Endothelial cell of umbilical vein (primary cell): ENCODE measurements around the gene HOXB6. TPM values are rescaled to one million over a fixed set of nuclear protein-coding genes. Genes with fewer than 3 reads are reported as not detected.

Experiments
- BruUV-seq: library from RNA; stranded (reverse); fragments of 400-500 nt; replicated peaks from 2 replicates; lab custom pipeline; 2021; lab: Mats Ljungman, UMichigan
- CTCF ChIA-PET: fragments of 300-600, 350-600 bp; sonication (Branson Sonifier 250); formaldehyde crosslinking; loops from one replicate; lab custom pipeline; 2021; ENCODE audit warnings: antibody characterized with exemption, inconsistent platforms; lab: Charles Lee
- POLR2A ChIA-PET: fragments of 300-600, 350-600 bp; sonication (Branson Sonifier 250); formaldehyde crosslinking; loops from one replicate; lab custom pipeline; 2021; ENCODE audit warnings: antibody characterized with exemption, inconsistent platforms; lab: Charles Lee
- DNase-seq: peaks from one replicate; pipeline ENCODE4 v3.0.0-alpha.2; 2011; ENCODE audit warnings: low read depth, low spot score
- FAIRE-seq: peaks from 2 replicates; lab custom pipeline; 2011; peaks lifted over from hg19 to GRCh38; lab: Jason Lieb, UNC
- H2AFZ ChIP-seq: 2 replicates; pipeline ENCODE4 v1.6.0; 2012; ENCODE audit warnings: low read depth, low read length, control low read depth, inconsistent platforms
- H3K27ac ChIP-seq: 2 replicates; pipeline ENCODE4 v1.5.1; 2011; ENCODE audit warnings: low read depth, mild to moderate bottlenecking, control low read depth, low read length, moderate library complexity; ENCODE audit not compliant: insufficient read depth
- H3K27me3 ChIP-seq, 2 experiments: 2 replicates each; pipeline versions ENCODE4 v1.6.0 to v1.6.1; 2011; ENCODE audit warnings: low read length in 2 of 2, mixed read lengths in 1 of 2; ENCODE audit not compliant: control insufficient read depth in 2 of 2, insufficient read depth in 2 of 2
- H3K36me3 ChIP-seq, 2 experiments: 2 replicates in 1 of 2; 3 replicates in 1 of 2; pipeline ENCODE4 v1.5.1; 2011; ENCODE audit warnings: low read length in 2 of 2, mild to moderate bottlenecking in 1 of 2, moderate library complexity in 1 of 2; ENCODE audit not compliant: control insufficient read depth in 2 of 2, insufficient read depth in 2 of 2; ENCODE audit errors: extremely low read depth in 1 of 2
- H3K4me1 ChIP-seq: 3 replicates; pipeline ENCODE4 v1.5.1; 2011; ENCODE audit warnings: mild to moderate bottlenecking, low read length; ENCODE audit not compliant: control insufficient read depth, insufficient read depth; ENCODE audit errors: extremely low read depth
- H3K4me2 ChIP-seq: 2 replicates; pipeline ENCODE4 v1.6.1; 2011; ENCODE audit warnings: low read length, control low read depth, mixed read lengths; ENCODE audit not compliant: insufficient read depth
- H3K4me3 ChIP-seq, 3 experiments: fragments of 200-600 bp in 1 of 3; sonication (generic), shearing (Covaris generic) in 1 of 3; replicated peaks in 1 of 3; 2 replicates each; pipeline ENCODE4 v1.5.1; 2011 to 2016; ENCODE audit warnings: control low read depth in 3 of 3, low read length in 3 of 3, mild to moderate bottlenecking in 2 of 3, inconsistent platforms in 1 of 3, low read depth in 1 of 3, moderate library complexity in 1 of 3; ENCODE audit not compliant: insufficient read depth in 1 of 3
- H3K79me2 ChIP-seq: 2 replicates; pipeline ENCODE4 v1.6.0; 2012; ENCODE audit warnings: low read length, inconsistent platforms; ENCODE audit not compliant: control insufficient read depth, insufficient read depth
- H3K9ac ChIP-seq: replicated peaks from 2 replicates; pipeline ENCODE3; 2011; ENCODE audit warnings: low read length, control low read depth; ENCODE audit not compliant: insufficient read depth; ENCODE audit errors: extremely low read depth
- H3K9me1 ChIP-seq: replicated peaks from 3 replicates; pipeline ENCODE4 v1.6.0; 2011; ENCODE audit warnings: mild to moderate bottlenecking, low read length; ENCODE audit not compliant: control insufficient read depth, insufficient read depth; ENCODE audit errors: extremely low read depth
- H3K9me3 ChIP-seq: replicated peaks from 2 replicates; pipeline ENCODE4 v1.5.1; 2012; ENCODE audit warnings: low read length, inconsistent platforms; ENCODE audit not compliant: control insufficient read depth, insufficient read depth
- H4K20me1 ChIP-seq: replicated peaks from 2 replicates; pipeline ENCODE3; 2011; ENCODE audit warnings: mild to moderate bottlenecking, low read length; ENCODE audit not compliant: control insufficient read depth, insufficient read depth; ENCODE audit errors: extremely low read depth
- CTCF ChIP-seq, 2 donors: IDR thresholded peaks; 1 replicate in 1 of 2; 2 replicates in 1 of 2; pipeline ENCODE4 v1.5.1; 2011; ENCODE audit warnings: low read length in 2 of 2, mild to moderate bottlenecking in 2 of 2, moderate library complexity in 2 of 2, control low read depth in 1 of 2, inconsistent platforms in 1 of 2, low read depth in 1 of 2; ENCODE audit not compliant: insufficient read depth in 1 of 2; ENCODE audit errors: extremely low read depth in 1 of 2
- EZH2 ChIP-seq: IDR thresholded peaks from 2 replicates; pipeline ENCODE4 v1.6.1; 2012; ENCODE audit warnings: borderline replicate concordance, low read depth, mild to moderate bottlenecking, moderate library complexity, low read length, inconsistent platforms; ENCODE audit not compliant: severe bottlenecking
- POLR2A ChIP-seq: IDR thresholded peaks from 2 replicates; pipeline ENCODE4 v1.6.1; 2012; ENCODE audit warnings: low read depth, mild to moderate bottlenecking, control low read depth, low read length
- POLR2AphosphoS5 ChIP-seq: IDR thresholded peaks from 2 replicates; pipeline ENCODE4 v1.6.1; 2012; ENCODE audit warnings: low read depth, mild to moderate bottlenecking, control low read depth, low read length, moderate library complexity; ENCODE audit not compliant: insufficient read depth
- dilution Hi-C: fragments of 300-500 bp; cut with MboI; formaldehyde crosslinking; loops from one replicate; pipeline ENCODE4 v1.15.0; 2019; ENCODE audit warnings: low sequenced_read_pairs; ENCODE audit not compliant: extremely low pct_ligation_motif_present
- intact Hi-C: fragments of 100-400 bp; cut with micrococcal nuclease; formaldehyde crosslinking; loops from one replicate; pipeline ENCODE4 v1.10.0; 2022
- polyA plus RNA-seq, 4 experiments: library from polyadenylated mRNA; depleted of rRNA in 3 of 4; stranded (reverse) in 3 of 4; unstranded in 1 of 4; fragments of >200 nt; gene quantifications; 2 replicates each; pipeline versions ENCODE4 v1.2.1 to v1.2.3, GENCODE V29; 2011 to 2012; ENCODE audit warnings: missing spikeins in 1 of 4
- total RNA-seq: library from RNA; stranded (reverse); gene quantifications from 2 replicates; pipeline ENCODE4 v1.2.3, GENCODE V29; 2021

HOXB6 gene
- total and polyA plus RNA-seq, 2 donors (not counting 3 experiments of a cell fraction or from before 2014, with no cell fraction given): 8.8 to 24.0 TPM

GRCh38 chr17:48636177-48637018, 31.6 kb upstream of the HOXB6 start:
- TF ChIP-seq EZH2 (peak; percentile 53), CTCF (IDR thresholded peaks at IDR 0.05; ENCODE audit: extremely low read depth in 1 of 2, insufficient read depth in 1 of 2, low read depth in 1 of 2, low read length in 2 of 2) (peak; percentile 89 to 96), POLR2AphosphoS5 (peak; percentile 42), POLR2A (no peak)
- H3K36me3 ChIP-seq: no peaks in the 10 kb centered on the region
- intact Hi-C loops: loop anchor here (1.0 kb wide), 1 partner anchor 11 kb away; no protein-coding TSS in a partner anchor
- BruUV-seq: no TSS peak
- no peaks in the 10 kb centered on the region for H3K9me1 ChIP-seq
- H3K79me2 ChIP-seq: no peaks in the 10 kb centered on the region
- H3K27me3 ChIP-seq: peaks cover 69 to 85% of the 10 kb centered on the region in 2 experiments
- FAIRE-seq (peak; percentile 91), DNase-seq (peak; percentile 93)
- H3K4me1 ChIP-seq: no peaks in the 10 kb centered on the region
- H3K9ac ChIP-seq: no peak overlapping the region
- CTCF ChIA-PET: interaction anchor here (0.5 to 4.2 kb wide), 64 partner anchors 8 to 1284 kb away, joined by 3 to 73 read pairs (median 4); partner anchors contain the start of genes ATP5MC1, HOXB8, HOXB9 and PRAC2
- no peak overlapping the region for H3K4me3 ChIP-seq
- no peaks in the 10 kb centered on the region for H3K9me3 ChIP-seq
- H3K27ac ChIP-seq: no peak overlapping the region
- H2AFZ ChIP-seq: peak overlapping the region; percentile 4
- dilution Hi-C loops: no loop called here
- H3K4me2 ChIP-seq: no peak overlapping the region
- no peaks in the 10 kb centered on the region for H4K20me1 ChIP-seq
- POLR2A ChIA-PET: interaction anchor here (0.6 to 0.7 kb wide), 2 partner anchors 98 to 271 kb away, joined by 3 to 5 read pairs; no protein-coding TSS in a partner anchor
